ENCODE measurements around the gene FMNL2.
A peak's percentile ranks its signal among the peaks of the same experiment; 100 is the strongest.

The FMNL2 gene

GRCh38 chr2:152577579-152577978, 242.6 kb downstream of the FMNL2 start:
- no peak for DNase-seq (ENCODE audit: insufficient read length, low spot score)
- no peak for FAIRE-seq
- TF ChIP-seq, protein P1, sequence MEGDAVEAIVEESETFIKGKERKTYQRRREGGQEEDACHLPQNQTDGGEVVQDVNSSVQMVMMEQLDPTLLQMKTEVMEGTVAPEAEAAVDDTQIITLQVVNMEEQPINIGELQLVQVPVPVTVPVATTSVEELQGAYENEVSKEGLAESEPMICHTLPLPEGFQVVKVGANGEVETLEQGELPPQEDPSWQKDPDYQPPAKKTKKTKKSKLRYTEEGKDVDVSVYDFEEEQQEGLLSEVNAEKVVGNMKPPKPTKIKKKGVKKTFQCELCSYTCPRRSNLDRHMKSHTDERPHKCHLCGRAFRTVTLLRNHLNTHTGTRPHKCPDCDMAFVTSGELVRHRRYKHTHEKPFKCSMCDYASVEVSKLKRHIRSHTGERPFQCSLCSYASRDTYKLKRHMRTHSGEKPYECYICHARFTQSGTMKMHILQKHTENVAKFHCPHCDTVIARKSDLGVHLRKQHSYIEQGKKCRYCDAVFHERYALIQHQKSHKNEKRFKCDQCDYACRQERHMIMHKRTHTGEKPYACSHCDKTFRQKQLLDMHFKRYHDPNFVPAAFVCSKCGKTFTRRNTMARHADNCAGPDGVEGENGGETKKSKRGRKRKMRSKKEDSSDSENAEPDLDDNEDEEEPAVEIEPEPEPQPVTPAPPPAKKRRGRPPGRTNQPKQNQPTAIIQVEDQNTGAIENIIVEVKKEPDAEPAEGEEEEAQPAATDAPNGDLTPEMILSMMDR (IDR thresholded peaks at IDR 0.05; ENCODE audit: insufficient read depth, missing control alignments): no peak

DNA sequence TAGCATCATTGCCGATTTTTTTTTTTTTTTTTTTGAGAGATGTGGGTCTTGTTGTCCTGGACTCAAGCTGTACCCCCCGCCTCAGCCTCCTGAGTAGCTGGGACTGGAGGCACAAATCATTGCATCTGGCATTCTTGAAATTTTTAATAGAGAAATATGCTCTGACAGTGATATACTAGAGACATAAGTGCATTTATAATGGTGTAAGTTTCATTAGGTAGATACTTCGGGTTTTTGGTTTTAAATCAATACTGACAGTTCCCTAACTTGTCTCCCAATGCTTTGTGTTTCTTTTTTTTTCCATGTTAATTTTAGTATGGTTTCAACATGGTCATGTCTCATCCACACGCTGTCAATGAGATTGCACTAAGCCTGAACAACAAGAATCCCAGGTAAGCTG, 243.6 kb downstream of the FMNL2 start:
- TF ChIP-seq, protein P1 (IDR thresholded peaks at IDR 0.05; ENCODE audit: insufficient read depth, missing control alignments): no peak
- DNase-seq (ENCODE audit: insufficient read length, low spot score): no peak
- peak; percentile 64 for FAIRE-seq

DNA sequence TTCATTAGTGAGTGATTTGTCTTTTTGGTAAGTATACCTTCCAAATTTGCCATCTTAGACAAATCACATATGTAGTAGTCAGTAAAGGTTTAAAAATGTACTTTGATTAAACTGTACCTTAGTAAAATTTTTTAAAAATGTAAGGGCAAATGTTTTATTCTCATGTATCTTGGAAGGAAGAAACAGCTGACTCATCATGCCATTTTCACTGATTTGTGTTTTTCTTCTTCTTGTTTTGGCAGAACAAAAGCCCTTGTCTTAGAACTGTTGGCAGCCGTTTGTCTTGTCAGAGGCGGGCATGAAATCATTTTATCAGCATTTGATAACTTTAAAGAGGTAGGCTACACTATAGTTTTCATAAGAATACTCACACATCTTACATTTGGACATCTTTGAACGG, 245.7 kb downstream of the FMNL2 start:
- TF ChIP-seq, protein P1 (IDR thresholded peaks at IDR 0.05; ENCODE audit: insufficient read depth, missing control alignments): no peak
- DNase-seq (ENCODE audit: insufficient read length, low spot score): no peak
- no peak for FAIRE-seq

- DNase-seq (ENCODE audit: insufficient read length, low spot score) (no peak), FAIRE-seq (no peak)
Observed at GRCh38 chr2:152581360-152581759, 246.4 kb downstream of the FMNL2 start.

GRCh38 chr2:152582081-152582480, 247.1 kb downstream of the FMNL2 start:
- TF ChIP-seq, protein P1 (IDR thresholded peaks at IDR 0.05; ENCODE audit: insufficient read depth, missing control alignments): no peak
- no peak for FAIRE-seq
- DNase-seq (ENCODE audit: insufficient read length, low spot score): no peak

More at GRCh38 chr2:152581360-152581759, 246.4 kb downstream of the FMNL2 start:
- TF ChIP-seq, protein P1 (IDR thresholded peaks at IDR 0.05; ENCODE audit: insufficient read depth, missing control alignments): no peak

GRCh38 chr2:152583512-152584229, 248.7 kb downstream of the FMNL2 start:
- no peak for FAIRE-seq
- DNase-seq (ENCODE audit: insufficient read length, low spot score): no peak
- TF ChIP-seq, protein P1 (IDR thresholded peaks at IDR 0.05; ENCODE audit: insufficient read depth, missing control alignments): no peak

GRCh38 chr2:152584301-152584700, 249.3 kb downstream of the FMNL2 start:
- DNase-seq (ENCODE audit: insufficient read length, low spot score) (no peak), FAIRE-seq (no peak)
- TF ChIP-seq, protein P1 (IDR thresholded peaks at IDR 0.05; ENCODE audit: insufficient read depth, missing control alignments): no peak
